GM23338 (cell line): ENCODE data around the gene GBX1. TPM values are rescaled to one million over a fixed set of nuclear protein-coding genes. Genes with fewer than 3 reads are reported as not detected.

ENCODE experiments used
- ATAC-seq: fragments of 200-7000 bp; cut with Tn5 transposase; 3 replicates; pipeline ENCODE4 v1.9.1; 2020
- DNase-seq: peaks from one replicate; pipeline ENCODE4 v3.0.0-alpha.2; 2015; ENCODE audit warnings: low spot score
- H2AFZ ChIP-seq: fragments of 200-600 bp; sonication (generic); 2 replicates; pipeline ENCODE4 v1.8.0; 2016; ENCODE audit warnings: antibody characterized with exemption, mild to moderate bottlenecking, moderate library complexity
- H3F3A ChIP-seq: fragments of 200-600 bp; sonication (generic); replicated peaks from 2 replicates; pipeline ENCODE4 v1.8.0; 2017; ENCODE audit warnings: antibody characterized with exemption, mixed run types, low read depth
- H3K27ac ChIP-seq: fragments of 200-600 bp; sonication (generic); 2 replicates; pipeline ENCODE4 v1.6.1; 2016; ENCODE audit warnings: low read depth
- H3K27me3 ChIP-seq: fragments of 200-600 bp; sonication (generic); 2 replicates; pipeline ENCODE4 v1.8.0; 2016; ENCODE audit warnings: mild to moderate bottlenecking, mixed run types, moderate library complexity; ENCODE audit not compliant: insufficient read depth
- H3K36me3 ChIP-seq: fragments of 200-600 bp; sonication (generic); 2 replicates; pipeline ENCODE4 v1.8.0; 2016; ENCODE audit warnings: mild to moderate bottlenecking; ENCODE audit not compliant: insufficient read depth
- H3K4me1 ChIP-seq: fragments of 200-600 bp; sonication (generic); 2 replicates; pipeline ENCODE4 v1.8.0; 2016; ENCODE audit warnings: mild to moderate bottlenecking, moderate library complexity; ENCODE audit not compliant: insufficient read depth
- H3K4me2 ChIP-seq: fragments of 200-600 bp; sonication (generic); 2 replicates; pipeline ENCODE4 v1.7.1; 2017; ENCODE audit warnings: mixed run types
- H3K4me3 ChIP-seq: fragments of 200-600 bp; sonication (generic); 2 replicates; pipeline ENCODE4 v1.6.1; 2016; ENCODE audit warnings: mixed run types
- H3K79me2 ChIP-seq: fragments of 200-600 bp; sonication (generic); replicated peaks from 2 replicates; pipeline ENCODE4 v1.8.0; 2017; ENCODE audit warnings: mild to moderate bottlenecking; ENCODE audit not compliant: insufficient read depth
- H3K9me2 ChIP-seq: fragments of 200-600 bp; sonication (generic); 2 replicates; pipeline ENCODE4 v1.8.0; 2017; ENCODE audit not compliant: insufficient read depth
- H4K20me1 ChIP-seq: fragments of 200-600 bp; sonication (generic); replicated peaks from 2 replicates; pipeline ENCODE4 v1.8.0; 2017; ENCODE audit warnings: mild to moderate bottlenecking; ENCODE audit not compliant: insufficient read depth
- H3K27ac Mint-ChIP-seq: 2 replicates; pipeline ENCODE4 v1.8.0; 2020; ENCODE audit warnings: inconsistent platforms, mild to moderate bottlenecking, moderate library complexity, mixed read lengths
- H3K27me3 Mint-ChIP-seq: 3 replicates; pipeline ENCODE4 v1.8.0; 2022; ENCODE audit warnings: low read depth, mild to moderate bottlenecking, moderate library complexity, mixed read lengths, inconsistent platforms; ENCODE audit not compliant: insufficient read depth, poor library complexity
- H3K36me3 Mint-ChIP-seq: 3 replicates; pipeline ENCODE4 v1.8.0; 2021; ENCODE audit warnings: low read depth, mild to moderate bottlenecking, inconsistent platforms, moderate library complexity, mixed read lengths
- H3K4me1 Mint-ChIP-seq: 3 replicates; pipeline ENCODE4 v1.8.0; 2020; ENCODE audit warnings: mild to moderate bottlenecking, inconsistent platforms, mixed read lengths
- H3K4me3 Mint-ChIP-seq: 3 replicates; pipeline ENCODE4 v1.8.0; 2021; ENCODE audit warnings: moderate library complexity, mild to moderate bottlenecking, inconsistent platforms, mixed read lengths
- H3K9me3 Mint-ChIP-seq: 3 replicates; pipeline ENCODE4 v1.8.0; 2020; ENCODE audit warnings: moderate library complexity, mild to moderate bottlenecking, inconsistent platforms, mixed read lengths
- EZH2 ChIP-seq: fragments of 200-600 bp; sonication (generic); IDR thresholded peaks from one replicate; pipeline ENCODE4 v1.8.0; 2017; ENCODE audit warnings: antibody characterized with exemption, mild to moderate bottlenecking, low read depth; ENCODE audit not compliant: unreplicated experiment
- EZH2phosphoT487 ChIP-seq: fragments of 200-600 bp; sonication (generic); IDR thresholded peaks from one replicate; pipeline ENCODE4 v1.8.1; 2018; ENCODE audit warnings: antibody characterized with exemption; ENCODE audit not compliant: unreplicated experiment
- JUNB ChIP-seq: IDR thresholded peaks from one replicate; pipeline ENCODE4 v1.6.1; 2016; ENCODE audit warnings: antibody characterized with exemption; ENCODE audit not compliant: unreplicated experiment
- NANOG ChIP-seq: IDR thresholded peaks from 2 replicates; pipeline ENCODE4 v1.6.1; 2016; ENCODE audit warnings: antibody characterized with exemption, borderline replicate concordance
- ZNF114 ChIP-seq: fragments of 250-450 bp; sonication (Bioruptor Pico); IDR thresholded peaks from 2 replicates; pipeline ENCODE4 v1.5.0; 2020; ENCODE audit warnings: mild to moderate bottlenecking, moderate library complexity
- ZNF331 ChIP-seq: fragments of 250-450 bp; sonication (Bioruptor Pico); IDR thresholded peaks from 2 replicates; pipeline ENCODE4 v1.5.0; 2020; ENCODE audit warnings: low read depth, mild to moderate bottlenecking, moderate library complexity
- polyA plus RNA-seq: library from polyadenylated mRNA; unstranded; fragments of >200 nt; fragmentation: Nextera tagmentation; extraction: Ambion mirVana; gene quantifications from 2 replicates; pipeline ENCODE4 v1.2.1, GENCODE V29; 2016
- total RNA-seq: library from RNA; depleted of rRNA; stranded (reverse); fragments of >200 nt; shearing (Covaris generic); gene quantifications from 2 replicates; pipeline ENCODE4 v1.2.3, GENCODE V29; 2014
- TF ChIP-seq, protein P1 (sequence below): IDR thresholded peaks from 2 replicates; pipeline ENCODE4 v1.6.1; 2016; ENCODE audit warnings: antibody characterized with exemption
- TF ChIP-seq, protein P2 (sequence below): fragments of 250-450 bp; sonication (Bioruptor Pico); IDR thresholded peaks from 2 replicates; pipeline ENCODE4 v1.5.0; 2020; ENCODE audit warnings: mild to moderate bottlenecking, moderate library complexity

The GBX1 gene
- total and polyA plus RNA-seq, 2 experiments from 2014 or later, result 0.24 TPM; not detected in 1

DNA sequence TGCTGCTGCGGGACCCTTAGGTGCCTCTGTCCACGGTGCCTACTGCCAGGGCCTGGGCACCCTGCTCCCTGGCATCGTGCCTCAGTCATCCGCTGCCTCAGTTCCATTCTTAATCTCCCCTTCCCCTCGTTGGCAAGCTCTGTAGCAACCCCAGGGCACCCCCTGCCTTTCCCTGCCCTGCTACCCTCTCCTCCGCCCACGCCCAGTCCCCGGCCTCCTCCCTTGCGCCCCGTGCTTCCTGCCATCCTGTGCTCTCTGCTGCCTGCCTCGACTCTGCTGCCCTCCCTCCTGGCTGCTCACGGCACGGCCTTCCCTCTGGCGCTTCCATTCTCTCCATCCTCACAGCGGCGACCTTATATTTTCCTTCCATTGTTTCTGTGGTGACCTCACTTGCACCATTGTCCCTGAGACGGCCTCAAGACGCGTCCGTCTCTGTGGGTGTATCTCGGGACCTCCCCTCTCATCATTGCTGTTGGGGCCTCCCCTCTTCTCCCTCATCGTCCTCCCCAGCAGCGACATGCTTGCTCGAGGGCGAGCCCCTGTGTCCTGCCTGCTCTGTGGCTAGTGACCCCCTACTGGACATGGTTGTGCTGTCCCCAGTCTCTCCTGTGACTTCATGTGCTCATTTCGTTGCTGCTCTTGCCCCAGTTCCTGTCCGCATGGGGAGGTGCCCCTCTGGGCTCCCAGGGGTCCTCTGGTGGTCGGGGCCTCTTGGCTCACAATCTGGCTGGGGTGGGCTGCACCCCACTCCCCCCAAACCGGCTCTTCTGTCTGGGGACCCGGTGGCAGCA is 45.9 kb downstream of the GBX1 start:
- peaks cover 36% of the 10 kb centered on the region for H3K27me3 Mint-ChIP-seq
- no peak overlapping the region for H2AFZ ChIP-seq
- H3K9me3 Mint-ChIP-seq, result no peaks in the 10 kb centered on the region

More for the DNA sequence above, 45.9 kb downstream of the GBX1 start:
- DNase-seq, result no peak
- Mint-ChIP-seq H3K4me1 (peaks cover 29% of the 10 kb centered on the region), H3K36me3 (peaks cover 36% of the 10 kb centered on the region), H3K4me3 (no peak overlapping the region), H3K27ac (no peak overlapping the region)
- H3K4me3 ChIP-seq, result no peak overlapping the region
- H3K27me3 ChIP-seq, result peaks cover 16% of the 10 kb centered on the region
- H3K4me2 ChIP-seq, result no peak overlapping the region
- H3K9me2 ChIP-seq, result no peaks in the 10 kb centered on the region
- ATAC-seq, result no peak
- H3K4me1 ChIP-seq, result peaks cover 11% of the 10 kb centered on the region
- H4K20me1 ChIP-seq, result peaks cover 26% of the 10 kb centered on the region
- H3F3A ChIP-seq, result peaks cover 17% of the 10 kb centered on the region
- TF ChIP-seq EZH2 (no peak), ZNF331 (no peak), NANOG (no peak), ZNF114 (CRISPR knock-in tag) (no peak), EZH2phosphoT487 (no peak), JUNB (no peak)
- TF ChIP-seq, protein P1, sequence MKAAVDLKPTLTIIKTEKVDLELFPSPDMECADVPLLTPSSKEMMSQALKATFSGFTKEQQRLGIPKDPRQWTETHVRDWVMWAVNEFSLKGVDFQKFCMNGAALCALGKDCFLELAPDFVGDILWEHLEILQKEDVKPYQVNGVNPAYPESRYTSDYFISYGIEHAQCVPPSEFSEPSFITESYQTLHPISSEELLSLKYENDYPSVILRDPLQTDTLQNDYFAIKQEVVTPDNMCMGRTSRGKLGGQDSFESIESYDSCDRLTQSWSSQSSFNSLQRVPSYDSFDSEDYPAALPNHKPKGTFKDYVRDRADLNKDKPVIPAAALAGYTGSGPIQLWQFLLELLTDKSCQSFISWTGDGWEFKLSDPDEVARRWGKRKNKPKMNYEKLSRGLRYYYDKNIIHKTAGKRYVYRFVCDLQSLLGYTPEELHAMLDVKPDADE, result no peak
- TF ChIP-seq, protein P2, sequence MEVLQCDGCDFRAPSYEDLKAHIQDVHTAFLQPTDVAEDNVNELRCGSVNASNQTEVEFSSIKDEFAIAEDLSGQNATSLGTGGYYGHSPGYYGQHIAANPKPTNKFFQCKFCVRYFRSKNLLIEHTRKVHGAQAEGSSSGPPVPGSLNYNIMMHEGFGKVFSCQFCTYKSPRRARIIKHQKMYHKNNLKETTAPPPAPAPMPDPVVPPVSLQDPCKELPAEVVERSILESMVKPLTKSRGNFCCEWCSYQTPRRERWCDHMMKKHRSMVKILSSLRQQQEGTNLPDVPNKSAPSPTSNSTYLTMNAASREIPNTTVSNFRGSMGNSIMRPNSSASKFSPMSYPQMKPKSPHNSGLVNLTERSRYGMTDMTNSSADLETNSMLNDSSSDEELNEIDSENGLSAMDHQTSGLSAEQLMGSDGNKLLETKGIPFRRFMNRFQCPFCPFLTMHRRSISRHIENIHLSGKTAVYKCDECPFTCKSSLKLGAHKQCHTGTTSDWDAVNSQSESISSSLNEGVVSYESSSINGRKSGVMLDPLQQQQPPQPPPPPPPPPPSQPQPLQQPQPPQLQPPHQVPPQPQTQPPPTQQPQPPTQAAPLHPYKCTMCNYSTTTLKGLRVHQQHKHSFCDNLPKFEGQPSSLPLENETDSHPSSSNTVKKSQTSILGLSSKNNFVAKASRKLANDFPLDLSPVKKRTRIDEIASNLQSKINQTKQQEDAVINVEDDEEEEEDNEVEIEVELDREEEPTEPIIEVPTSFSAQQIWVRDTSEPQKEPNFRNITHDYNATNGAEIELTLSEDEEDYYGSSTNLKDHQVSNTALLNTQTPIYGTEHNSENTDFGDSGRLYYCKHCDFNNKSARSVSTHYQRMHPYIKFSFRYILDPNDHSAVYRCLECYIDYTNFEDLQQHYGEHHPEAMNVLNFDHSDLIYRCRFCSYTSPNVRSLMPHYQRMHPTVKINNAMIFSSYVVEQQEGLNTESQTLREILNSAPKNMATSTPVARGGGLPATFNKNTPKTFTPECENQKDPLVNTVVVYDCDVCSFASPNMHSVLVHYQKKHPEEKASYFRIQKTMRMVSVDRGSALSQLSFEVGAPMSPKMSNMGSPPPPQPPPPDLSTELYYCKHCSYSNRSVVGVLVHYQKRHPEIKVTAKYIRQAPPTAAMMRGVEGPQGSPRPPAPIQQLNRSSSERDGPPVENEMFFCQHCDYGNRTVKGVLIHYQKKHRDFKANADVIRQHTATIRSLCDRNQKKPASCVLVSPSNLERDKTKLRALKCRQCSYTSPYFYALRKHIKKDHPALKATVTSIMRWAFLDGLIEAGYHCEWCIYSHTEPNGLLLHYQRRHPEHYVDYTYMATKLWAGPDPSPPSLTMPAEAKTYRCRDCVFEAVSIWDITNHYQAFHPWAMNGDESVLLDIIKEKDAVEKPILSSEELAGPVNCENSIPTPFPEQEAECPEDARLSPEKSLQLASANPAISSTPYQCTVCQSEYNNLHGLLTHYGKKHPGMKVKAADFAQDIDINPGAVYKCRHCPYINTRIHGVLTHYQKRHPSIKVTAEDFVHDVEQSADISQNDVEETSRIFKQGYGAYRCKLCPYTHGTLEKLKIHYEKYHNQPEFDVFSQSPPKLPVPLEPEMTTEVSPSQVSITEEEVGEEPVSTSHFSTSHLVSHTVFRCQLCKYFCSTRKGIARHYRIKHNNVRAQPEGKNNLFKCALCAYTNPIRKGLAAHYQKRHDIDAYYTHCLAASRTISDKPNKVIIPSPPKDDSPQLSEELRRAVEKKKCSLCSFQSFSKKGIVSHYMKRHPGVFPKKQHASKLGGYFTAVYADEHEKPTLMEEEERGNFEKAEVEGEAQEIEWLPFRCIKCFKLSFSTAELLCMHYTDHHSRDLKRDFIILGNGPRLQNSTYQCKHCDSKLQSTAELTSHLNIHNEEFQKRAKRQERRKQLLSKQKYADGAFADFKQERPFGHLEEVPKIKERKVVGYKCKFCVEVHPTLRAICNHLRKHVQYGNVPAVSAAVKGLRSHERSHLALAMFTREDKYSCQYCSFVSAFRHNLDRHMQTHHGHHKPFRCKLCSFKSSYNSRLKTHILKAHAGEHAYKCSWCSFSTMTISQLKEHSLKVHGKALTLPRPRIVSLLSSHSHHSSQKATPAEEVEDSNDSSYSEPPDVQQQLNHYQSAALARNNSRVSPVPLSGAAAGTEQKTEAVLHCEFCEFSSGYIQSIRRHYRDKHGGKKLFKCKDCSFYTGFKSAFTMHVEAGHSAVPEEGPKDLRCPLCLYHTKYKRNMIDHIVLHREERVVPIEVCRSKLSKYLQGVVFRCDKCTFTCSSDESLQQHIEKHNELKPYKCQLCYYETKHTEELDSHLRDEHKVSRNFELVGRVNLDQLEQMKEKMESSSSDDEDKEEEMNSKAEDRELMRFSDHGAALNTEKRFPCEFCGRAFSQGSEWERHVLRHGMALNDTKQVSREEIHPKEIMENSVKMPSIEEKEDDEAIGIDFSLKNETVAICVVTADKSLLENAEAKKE (CRISPR knock-in tag), result no peak
- no peaks in the 10 kb centered on the region for H3K79me2 ChIP-seq
- no peaks in the 10 kb centered on the region; the same call in 1 of the 2 replicates for H3K36me3 ChIP-seq
- H3K27ac ChIP-seq, result no peak overlapping the region
